Measurements from ENCODE around the gene OR13C2.

The OR13C2 gene

DNA sequence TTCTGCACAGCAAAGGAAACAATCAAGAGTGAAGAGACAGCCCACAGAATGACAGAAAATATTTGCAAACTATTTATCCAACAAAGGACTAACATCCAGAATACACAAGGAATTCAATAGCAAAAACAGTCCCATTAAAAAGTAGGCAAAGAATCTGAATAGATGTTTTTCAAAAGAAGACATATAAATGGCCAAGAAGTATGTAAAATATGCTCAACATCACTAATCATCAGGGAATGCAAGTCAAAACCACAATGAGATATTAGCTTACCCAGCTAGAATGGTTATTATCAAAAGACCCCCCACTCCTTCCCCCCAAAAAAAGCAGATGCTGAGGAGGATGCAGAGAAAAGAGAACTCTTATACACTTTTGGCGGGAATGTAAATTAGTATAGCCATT, 49.9 kb downstream of the OR13C2 start:
- Histone ChIP-seq H3K9me2 (replicated peaks; ENCODE audit: low read depth, low read length) (no peaks in the 10 kb centered on the region), H3K27me3 (ENCODE audit: insufficient read depth, low read length, poor library complexity, severe bottlenecking) (no peaks in the 10 kb centered on the region)

More for the DNA sequence above, 49.9 kb downstream of the OR13C2 start:
- Histone ChIP-seq H2AFZ (ENCODE audit: low read length) (no peak overlapping the region), H3K9me3 (ENCODE audit: insufficient read depth, low read depth, low read length) (no peaks in the 10 kb centered on the region), H3K4me2 (ENCODE audit: low read depth, low read length, poor library complexity, severe bottlenecking) (no peak overlapping the region), H3F3A (ENCODE audit: low read depth) (no peaks in the 10 kb centered on the region), H3K4me1 (ENCODE audit: insufficient read depth, low read length, poor library complexity, severe bottlenecking) (no peaks in the 10 kb centered on the region), H3K4me3 (ENCODE audit: low read length, poor library complexity, severe bottlenecking) (no peak overlapping the region), H3K79me2 (ENCODE audit: insufficient read depth, low read length) (no peaks in the 10 kb centered on the region), H4K20me1 (ENCODE audit: insufficient read depth, low read length, poor library complexity, severe bottlenecking) (no peaks in the 10 kb centered on the region), H3K9ac (ENCODE audit: low read depth, low read length, poor library complexity, severe bottlenecking) (no peak overlapping the region), H3K36me3 (ENCODE audit: insufficient read depth, low read length) (no peaks in the 10 kb centered on the region)
- no peak for TF ChIP-seq EZH2phosphoT487 (IDR thresholded peaks at IDR 0.05; ENCODE audit: borderline replicate concordance)
- TF ChIP-seq, protein P1, sequence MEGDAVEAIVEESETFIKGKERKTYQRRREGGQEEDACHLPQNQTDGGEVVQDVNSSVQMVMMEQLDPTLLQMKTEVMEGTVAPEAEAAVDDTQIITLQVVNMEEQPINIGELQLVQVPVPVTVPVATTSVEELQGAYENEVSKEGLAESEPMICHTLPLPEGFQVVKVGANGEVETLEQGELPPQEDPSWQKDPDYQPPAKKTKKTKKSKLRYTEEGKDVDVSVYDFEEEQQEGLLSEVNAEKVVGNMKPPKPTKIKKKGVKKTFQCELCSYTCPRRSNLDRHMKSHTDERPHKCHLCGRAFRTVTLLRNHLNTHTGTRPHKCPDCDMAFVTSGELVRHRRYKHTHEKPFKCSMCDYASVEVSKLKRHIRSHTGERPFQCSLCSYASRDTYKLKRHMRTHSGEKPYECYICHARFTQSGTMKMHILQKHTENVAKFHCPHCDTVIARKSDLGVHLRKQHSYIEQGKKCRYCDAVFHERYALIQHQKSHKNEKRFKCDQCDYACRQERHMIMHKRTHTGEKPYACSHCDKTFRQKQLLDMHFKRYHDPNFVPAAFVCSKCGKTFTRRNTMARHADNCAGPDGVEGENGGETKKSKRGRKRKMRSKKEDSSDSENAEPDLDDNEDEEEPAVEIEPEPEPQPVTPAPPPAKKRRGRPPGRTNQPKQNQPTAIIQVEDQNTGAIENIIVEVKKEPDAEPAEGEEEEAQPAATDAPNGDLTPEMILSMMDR (conservative IDR thresholded peaks at IDR 0.05; ENCODE audit: low read length) = no peak

All from Loucy (cell line).